H9 (cell line): ENCODE results near the gene LRP2BP. TPM values are rescaled to one million over a fixed set of nuclear protein-coding genes. Genes with fewer than 3 reads are reported as not detected.

Source experiments
- DNase-seq: peaks from one replicate; pipeline ENCODE4 v3.0.0-alpha.2; 2017
- H2AFZ ChIP-seq: one replicate; pipeline ENCODE4 v1.6.1; 2013; ENCODE audit warnings: mild to moderate bottlenecking, low read length, control low read depth, moderate library complexity
- H2AK5ac ChIP-seq: 2 replicates; pipeline ENCODE4 v1.6.1; 2013; ENCODE audit warnings: low read length, control low read depth, mixed read lengths; ENCODE audit not compliant: insufficient read length
- H2BK120ac ChIP-seq: one replicate; pipeline ENCODE4 v1.6.1; 2013; ENCODE audit warnings: low read depth, mild to moderate bottlenecking, low read length, control low read depth, inconsistent platforms; ENCODE audit not compliant: poor library complexity, severe bottlenecking
- H2BK12ac ChIP-seq: 2 replicates; pipeline ENCODE4 v1.6.1; 2013; ENCODE audit warnings: low read length, control low read depth, mixed read lengths, low read depth; ENCODE audit not compliant: insufficient read length
- H2BK15ac ChIP-seq: 2 replicates; pipeline ENCODE4 v1.6.1; 2013; ENCODE audit warnings: low read depth, low read length, control low read depth
- H2BK20ac ChIP-seq: one replicate; pipeline ENCODE4 v1.6.1; 2013; ENCODE audit warnings: low read depth, mild to moderate bottlenecking, low read length, control low read depth, inconsistent platforms; ENCODE audit not compliant: poor library complexity, severe bottlenecking
- H2BK5ac ChIP-seq: 2 replicates; pipeline ENCODE4 v1.6.1; 2013; ENCODE audit warnings: low read length, control low read depth, mixed read lengths; ENCODE audit not compliant: insufficient read length
- H3K14ac ChIP-seq: 2 replicates; pipeline ENCODE4 v1.6.1; 2013; ENCODE audit warnings: low read length, control low read depth; ENCODE audit not compliant: insufficient read depth
- H3K18ac ChIP-seq: 2 replicates; pipeline ENCODE4 v1.6.1; 2013; ENCODE audit warnings: low read depth, mild to moderate bottlenecking, mixed read lengths, low read length, control low read depth; ENCODE audit not compliant: insufficient read length
- H3K23ac ChIP-seq: 2 replicates; pipeline ENCODE4 v1.6.1; 2013; ENCODE audit warnings: low read length, control low read depth, mixed read lengths, low read depth; ENCODE audit not compliant: insufficient read length
- H3K23me2 ChIP-seq: 2 replicates; pipeline ENCODE4 v1.6.1; 2013; ENCODE audit warnings: low read depth, mild to moderate bottlenecking, mixed read lengths, low read length, control low read depth; ENCODE audit not compliant: insufficient read length, poor library complexity, severe bottlenecking
- H3K27ac ChIP-seq: 2 replicates; pipeline ENCODE4 v1.5.1; 2013; ENCODE audit warnings: low read length, control low read depth, mixed read lengths, low read depth; ENCODE audit not compliant: insufficient read length
- H3K27me3 ChIP-seq: 2 replicates; pipeline ENCODE4 v1.6.1; 2013; ENCODE audit warnings: low read length, control low read depth, inconsistent platforms; ENCODE audit not compliant: insufficient read depth
- H3K4ac ChIP-seq: 2 replicates; pipeline ENCODE4 v1.6.1; 2013; ENCODE audit warnings: low read depth, mild to moderate bottlenecking, control low read depth, inconsistent platforms, low read length, moderate library complexity
- H3K4me1 ChIP-seq: 2 replicates; pipeline ENCODE4 v1.6.1; 2013; ENCODE audit warnings: low read length, control low read depth, inconsistent platforms; ENCODE audit not compliant: insufficient read depth
- H3K4me2 ChIP-seq: 2 replicates; pipeline ENCODE4 v1.6.1; 2013; ENCODE audit warnings: low read length, control low read depth, mixed read lengths; ENCODE audit not compliant: insufficient read length, insufficient read depth
- H3K56ac ChIP-seq: 2 replicates; pipeline ENCODE4 v1.6.1; 2013; ENCODE audit warnings: low read depth, mild to moderate bottlenecking, mixed read lengths, low read length, control low read depth; ENCODE audit not compliant: insufficient read length
- H3K79me1 ChIP-seq: 2 replicates; pipeline ENCODE4 v1.6.1; 2013; ENCODE audit warnings: low read depth, mild to moderate bottlenecking, moderate library complexity, low read length, control low read depth, inconsistent platforms; ENCODE audit not compliant: insufficient read depth, poor library complexity, severe bottlenecking
- H3K79me2 ChIP-seq: 2 replicates; pipeline ENCODE4 v1.6.1; 2013; ENCODE audit warnings: low read length, control low read depth, inconsistent platforms; ENCODE audit not compliant: insufficient read depth
- H3K9ac ChIP-seq: 2 replicates; pipeline ENCODE4 v1.6.1; 2013; ENCODE audit warnings: low read length, control low read depth, mixed read lengths; ENCODE audit not compliant: insufficient read length; ENCODE audit errors: extremely low read depth
- H3K9me3 ChIP-seq: one replicate; pipeline ENCODE4 v1.6.1; 2013; ENCODE audit warnings: low read depth, low read length, inconsistent platforms; ENCODE audit not compliant: control insufficient read depth
- H3T11ph ChIP-seq: one replicate; pipeline ENCODE4 v1.6.1; 2013; ENCODE audit warnings: mild to moderate bottlenecking, low read length, control low read depth, inconsistent platforms
- H4K20me1 ChIP-seq: one replicate; pipeline ENCODE4 v1.6.1; 2013; ENCODE audit not compliant: control insufficient read depth, insufficient read length, insufficient read depth
- H4K5ac ChIP-seq: 2 replicates; pipeline ENCODE4 v1.6.1; 2013; ENCODE audit warnings: low read depth, mild to moderate bottlenecking, mixed read lengths, low read length, control low read depth; ENCODE audit not compliant: insufficient read length
- H4K8ac ChIP-seq: replicated peaks from 2 replicates; pipeline ENCODE4 v1.6.1; 2013; ENCODE audit warnings: low read length, control low read depth, mixed read lengths, low read depth; ENCODE audit not compliant: insufficient read length
- H4K91ac ChIP-seq: 2 replicates; pipeline ENCODE4 v1.6.1; 2013; ENCODE audit warnings: low read depth, mild to moderate bottlenecking, moderate library complexity, mixed read lengths, low read length, control low read depth; ENCODE audit not compliant: insufficient read length
- H3K27ac Mint-ChIP-seq, 3 experiments: 2 replicates in 2 of 3; 3 replicates in 1 of 3; pipeline ENCODE4 v1.8.0; 2020 to 2021; ENCODE audit warnings: mixed read lengths in 3 of 3, mild to moderate bottlenecking in 1 of 3, moderate library complexity in 1 of 3
- H3K27me3 Mint-ChIP-seq: 2 replicates; pipeline ENCODE4 v1.8.0; 2021; ENCODE audit warnings: low read depth, mild to moderate bottlenecking, moderate library complexity, mixed read lengths
- H3K36me3 Mint-ChIP-seq, 3 experiments: 2 replicates in 2 of 3; 3 replicates in 1 of 3; pipeline ENCODE4 v1.8.0; 2020 to 2021; ENCODE audit warnings: low read depth in 3 of 3, mixed read lengths in 3 of 3; ENCODE audit not compliant: insufficient read depth in 1 of 3
- H3K4me1 Mint-ChIP-seq, 2 experiments: 2 replicates each; pipeline ENCODE4 v1.8.0; 2020; ENCODE audit warnings: mixed read lengths in 2 of 2
- H3K4me3 Mint-ChIP-seq, 2 experiments: 2 replicates in 1 of 2; 3 replicates in 1 of 2; pipeline ENCODE4 v1.8.0; 2020 to 2021; ENCODE audit warnings: mild to moderate bottlenecking in 2 of 2, mixed read lengths in 2 of 2, moderate library complexity in 1 of 2
- H3K9me3 Mint-ChIP-seq, 2 experiments: 2 replicates in 1 of 2; 3 replicates in 1 of 2; pipeline ENCODE4 v1.8.0; 2020; ENCODE audit warnings: mild to moderate bottlenecking in 2 of 2, mixed read lengths in 2 of 2, moderate library complexity in 1 of 2
- WGBS: extraction: QIAGEN DNeasy Blood & Tissue Kit; methylation state at CpG from one replicate; pipeline ENCODE4 v1.1.7; 2013; ENCODE audit warnings: missing lambda C conversion rate, low lambda C conversion rate, mixed read lengths; ENCODE audit not compliant: insufficient read length; ENCODE audit errors: extremely low coverage; 5-methylcytosine and 5-hydroxymethylcytosine counted together
- total RNA-seq: library from RNA; stranded (reverse); gene quantifications from 2 replicates; pipeline ENCODE4 v1.2.1, GENCODE V29; 2021
- TF ChIP-seq, protein P1 (sequence below): fragments of 200-600 bp; sonication (generic); conservative IDR thresholded peaks from 3 replicates; pipeline ENCODE4 v1.8.0; 2021; ENCODE audit warnings: antibody characterized with exemption, mild to moderate bottlenecking

LRP2BP gene
- total RNA-seq, 1 experiment from 2014 or later: 0.46 TPM

DNA sequence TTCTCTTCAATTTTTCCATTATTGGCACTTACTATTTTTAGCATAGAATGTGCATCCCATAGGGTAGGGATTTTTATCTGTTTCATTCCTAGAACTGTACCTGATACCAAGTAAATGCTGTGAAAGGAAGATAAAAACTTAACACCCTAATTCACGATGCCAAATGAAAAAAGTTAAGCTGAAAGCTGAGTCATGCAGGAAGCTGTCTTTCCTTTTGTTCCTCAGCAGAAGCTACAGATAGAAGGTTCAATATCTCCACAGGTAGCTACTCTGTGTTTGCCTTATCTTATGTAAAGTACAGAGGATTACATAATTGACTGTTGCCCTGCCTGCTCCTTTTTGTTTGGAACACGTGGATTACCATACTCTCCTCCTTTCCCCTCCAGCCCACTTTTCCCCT, 77.0 kb downstream of the LRP2BP start:
- H3K27me3 Mint-ChIP-seq: no peaks in the 10 kb centered on the region
- H2AK5ac ChIP-seq: no peak overlapping the region
- H3K27me3 ChIP-seq: no peaks in the 10 kb centered on the region
- H3K18ac ChIP-seq: no peak overlapping the region
- no peak overlapping the region for H4K91ac ChIP-seq
- H3T11ph ChIP-seq: no peak overlapping the region
- no peak overlapping the region for H3K4ac ChIP-seq
- H3K4me3 Mint-ChIP-seq: peak overlapping the region; percentile 22 to 41; a peak in 3 of 5 replicates
- peaks cover 4% of the 10 kb centered on the region; the same call in 1 of the 2 replicates for H3K4me1 ChIP-seq
- peaks cover 3% of the 10 kb centered on the region for H3K9me3 ChIP-seq
- TF ChIP-seq, protein P1, sequence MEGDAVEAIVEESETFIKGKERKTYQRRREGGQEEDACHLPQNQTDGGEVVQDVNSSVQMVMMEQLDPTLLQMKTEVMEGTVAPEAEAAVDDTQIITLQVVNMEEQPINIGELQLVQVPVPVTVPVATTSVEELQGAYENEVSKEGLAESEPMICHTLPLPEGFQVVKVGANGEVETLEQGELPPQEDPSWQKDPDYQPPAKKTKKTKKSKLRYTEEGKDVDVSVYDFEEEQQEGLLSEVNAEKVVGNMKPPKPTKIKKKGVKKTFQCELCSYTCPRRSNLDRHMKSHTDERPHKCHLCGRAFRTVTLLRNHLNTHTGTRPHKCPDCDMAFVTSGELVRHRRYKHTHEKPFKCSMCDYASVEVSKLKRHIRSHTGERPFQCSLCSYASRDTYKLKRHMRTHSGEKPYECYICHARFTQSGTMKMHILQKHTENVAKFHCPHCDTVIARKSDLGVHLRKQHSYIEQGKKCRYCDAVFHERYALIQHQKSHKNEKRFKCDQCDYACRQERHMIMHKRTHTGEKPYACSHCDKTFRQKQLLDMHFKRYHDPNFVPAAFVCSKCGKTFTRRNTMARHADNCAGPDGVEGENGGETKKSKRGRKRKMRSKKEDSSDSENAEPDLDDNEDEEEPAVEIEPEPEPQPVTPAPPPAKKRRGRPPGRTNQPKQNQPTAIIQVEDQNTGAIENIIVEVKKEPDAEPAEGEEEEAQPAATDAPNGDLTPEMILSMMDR: no peak
- no peak overlapping the region for H2BK120ac ChIP-seq
- no peak overlapping the region for H2BK15ac ChIP-seq
- peak overlapping the region; percentile 99 for H3K27ac Mint-ChIP-seq
- no CpG with 5 or more reads among the region's 2 CpGs for WGBS
- H3K4me2 ChIP-seq: peak overlapping the region; percentile 5
- H3K4me1 Mint-ChIP-seq: peaks cover 26 to 28% of the 10 kb centered on the region in 2 experiments
- no peaks in the 10 kb centered on the region for H4K20me1 ChIP-seq
- no peak overlapping the region for H3K56ac ChIP-seq
- peaks cover 14 to 17% of the 10 kb centered on the region in 2 experiments for H3K9me3 Mint-ChIP-seq
- H3K23me2 ChIP-seq: no peaks in the 10 kb centered on the region
- H3K14ac ChIP-seq: no peak overlapping the region
- DNase-seq: no peak
- no peak overlapping the region for H2AFZ ChIP-seq
- no peaks in the 10 kb centered on the region for H3K79me1 ChIP-seq
- H2BK20ac ChIP-seq: no peak overlapping the region
- H2BK12ac ChIP-seq: no peak overlapping the region
- no peak overlapping the region for H2BK5ac ChIP-seq
- peak overlapping the region; percentile 24 for H3K27ac ChIP-seq
- no peak overlapping the region for H3K23ac ChIP-seq
- H4K5ac ChIP-seq: no peak overlapping the region
- no peak overlapping the region for H3K9ac ChIP-seq
- H3K79me2 ChIP-seq: no peaks in the 10 kb centered on the region
- H3K36me3 Mint-ChIP-seq: peaks cover 36 to 77% (median 75%) of the 10 kb centered on the region in 3 experiments
- no peak overlapping the region for H4K8ac ChIP-seq
